ENCODE results near the gene CAPN10.

- TF ChIP-seq CTCF (IDR thresholded peaks at IDR 0.05) = no peak
- TF ChIP-seq POLR2A (IDR thresholded peaks at IDR 0.05) = no peak
Observed at GRCh38 chr2:240638512-240639160, 52.1 kb downstream of the CAPN10 start.
